Measurements from ENCODE around the gene PARD6G. TPM values are rescaled to one million over a fixed set of nuclear protein-coding genes. Genes with fewer than 3 reads are reported as not detected.

PARD6G gene
- total and polyA plus RNA-seq, 2 of the 13 experiments (the other 11 are each of a cell fraction or from before 2014, with no cell fraction given): 3.6 to 7.4 TPM

- TF ChIP-seq ZNF264 (CRISPR knock-in tag; IDR thresholded peaks at IDR 0.05) (no peak), MED8 (CRISPR knock-in tag; IDR thresholded peaks at IDR 0.05; ENCODE audit: insufficient replicate concordance) (no peak), ZNF574 (CRISPR knock-in tag; IDR thresholded peaks at IDR 0.05) (no peak), EHMT2 (IDR thresholded peaks at IDR 0.05; ENCODE audit: borderline replicate concordance, low read depth, low read length) (peak; percentile 73; the same call in 1 of the 2 replicates), TFDP1 (CRISPR knock-in tag; IDR thresholded peaks at IDR 0.05; ENCODE audit: borderline replicate concordance) (peak; percentile 23; the same call in 1 of the 2 replicates), KAT8 (CRISPR knock-in tag; IDR thresholded peaks at IDR 0.05) (peak; percentile 64), MAFG (CRISPR knock-in tag; IDR thresholded peaks at IDR 0.05) (no peak), CAMTA2 (CRISPR knock-in tag; IDR thresholded peaks at IDR 0.05; ENCODE audit: borderline replicate concordance) (no peak), TBL1XR1 (IDR thresholded peaks at IDR 0.05; ENCODE audit: borderline replicate concordance, low read length, partially characterized antibody) (no peak), GMEB1 (CRISPR knock-in tag; IDR thresholded peaks at IDR 0.05; ENCODE audit: borderline replicate concordance) (no peak; the same call in 1 of the 2 replicates), KMT2A (CRISPR knock-in tag; IDR thresholded peaks at IDR 0.05) (no peak), CREB1 (IDR thresholded peaks at IDR 0.05) (peak; percentile 100), CREB1 (CRISPR knock-in tag; IDR thresholded peaks at IDR 0.05) (peak; percentile 96)
- TF ChIP-seq, protein P1, sequence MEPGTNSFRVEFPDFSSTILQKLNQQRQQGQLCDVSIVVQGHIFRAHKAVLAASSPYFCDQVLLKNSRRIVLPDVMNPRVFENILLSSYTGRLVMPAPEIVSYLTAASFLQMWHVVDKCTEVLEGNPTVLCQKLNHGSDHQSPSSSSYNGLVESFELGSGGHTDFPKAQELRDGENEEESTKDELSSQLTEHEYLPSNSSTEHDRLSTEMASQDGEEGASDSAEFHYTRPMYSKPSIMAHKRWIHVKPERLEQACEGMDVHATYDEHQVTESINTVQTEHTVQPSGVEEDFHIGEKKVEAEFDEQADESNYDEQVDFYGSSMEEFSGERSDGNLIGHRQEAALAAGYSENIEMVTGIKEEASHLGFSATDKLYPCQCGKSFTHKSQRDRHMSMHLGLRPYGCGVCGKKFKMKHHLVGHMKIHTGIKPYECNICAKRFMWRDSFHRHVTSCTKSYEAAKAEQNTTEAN (CRISPR knock-in tag; conservative IDR thresholded peaks at IDR 0.05): no peak
- TF ChIP-seq, protein P2, sequence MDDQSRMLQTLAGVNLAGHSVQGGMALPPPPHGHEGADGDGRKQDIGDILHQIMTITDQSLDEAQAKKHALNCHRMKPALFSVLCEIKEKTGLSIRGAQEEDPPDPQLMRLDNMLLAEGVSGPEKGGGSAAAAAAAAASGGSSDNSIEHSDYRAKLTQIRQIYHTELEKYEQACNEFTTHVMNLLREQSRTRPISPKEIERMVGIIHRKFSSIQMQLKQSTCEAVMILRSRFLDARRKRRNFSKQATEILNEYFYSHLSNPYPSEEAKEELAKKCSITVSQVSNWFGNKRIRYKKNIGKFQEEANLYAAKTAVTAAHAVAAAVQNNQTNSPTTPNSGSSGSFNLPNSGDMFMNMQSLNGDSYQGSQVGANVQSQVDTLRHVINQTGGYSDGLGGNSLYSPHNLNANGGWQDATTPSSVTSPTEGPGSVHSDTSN (CRISPR knock-in tag; IDR thresholded peaks at IDR 0.05; ENCODE audit: borderline replicate concordance): no peak
- TF ChIP-seq, protein P3, sequence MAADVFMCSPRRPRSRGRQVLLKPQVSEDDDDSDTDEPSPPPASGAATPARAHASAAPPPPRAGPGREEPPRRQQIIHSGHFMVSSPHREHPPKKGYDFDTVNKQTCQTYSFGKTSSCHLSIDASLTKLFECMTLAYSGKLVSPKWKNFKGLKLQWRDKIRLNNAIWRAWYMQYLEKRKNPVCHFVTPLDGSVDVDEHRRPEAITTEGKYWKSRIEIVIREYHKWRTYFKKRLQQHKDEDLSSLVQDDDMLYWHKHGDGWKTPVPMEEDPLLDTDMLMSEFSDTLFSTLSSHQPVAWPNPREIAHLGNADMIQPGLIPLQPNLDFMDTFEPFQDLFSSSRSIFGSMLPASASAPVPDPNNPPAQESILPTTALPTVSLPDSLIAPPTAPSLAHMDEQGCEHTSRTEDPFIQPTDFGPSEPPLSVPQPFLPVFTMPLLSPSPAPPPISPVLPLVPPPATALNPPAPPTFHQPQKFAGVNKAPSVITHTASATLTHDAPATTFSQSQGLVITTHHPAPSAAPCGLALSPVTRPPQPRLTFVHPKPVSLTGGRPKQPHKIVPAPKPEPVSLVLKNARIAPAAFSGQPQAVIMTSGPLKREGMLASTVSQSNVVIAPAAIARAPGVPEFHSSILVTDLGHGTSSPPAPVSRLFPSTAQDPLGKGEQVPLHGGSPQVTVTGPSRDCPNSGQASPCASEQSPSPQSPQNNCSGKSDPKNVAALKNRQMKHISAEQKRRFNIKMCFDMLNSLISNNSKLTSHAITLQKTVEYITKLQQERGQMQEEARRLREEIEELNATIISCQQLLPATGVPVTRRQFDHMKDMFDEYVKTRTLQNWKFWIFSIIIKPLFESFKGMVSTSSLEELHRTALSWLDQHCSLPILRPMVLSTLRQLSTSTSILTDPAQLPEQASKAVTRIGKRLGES (CRISPR knock-in tag; IDR thresholded peaks at IDR 0.05; ENCODE audit: borderline replicate concordance): no peak
Measured at GRCh38 chr18:80108739-80109675, 138.3 kb downstream of the PARD6G start, which contains the start of gene ADNP2 (continued).

All from HepG2 (cell line).